Thoracic aorta (tissue), 2 donors: ENCODE data around the gene ADGRB2. TPM values are rescaled to one million over a fixed set of nuclear protein-coding genes. Genes with fewer than 3 reads are reported as not detected.

Experiments
- ATAC-seq: fragments of 150-250 bp; one replicate; pipeline ENCODE4 v1.8.0; 2017; ENCODE audit warnings: low read depth; ENCODE audit not compliant: insufficient number of reproducible peaks, low FRiP score
- DNase-seq: peaks from one replicate; pipeline ENCODE4 v3.0.0-alpha.2; 2020; ENCODE audit warnings: low spot score
- H3K27ac ChIP-seq, 2 donors: fragments of 200-600 bp; sonication (generic); 1 replicate in 1 of 2; 2 replicates in 1 of 2; pipeline ENCODE4 v1.5.1; 2016; ENCODE audit warnings: mild to moderate bottlenecking in 2 of 2, moderate library complexity in 2 of 2
- H3K27me3 ChIP-seq: fragments of 200-600 bp; sonication (generic); replicated peaks from 2 replicates; pipeline ENCODE4 v1.6.0; 2016; ENCODE audit warnings: mild to moderate bottlenecking; ENCODE audit not compliant: insufficient read depth
- H3K36me3 ChIP-seq: fragments of 200-600 bp; sonication (generic); one replicate; pipeline ENCODE4 v1.5.1; 2016
- H3K4me1 ChIP-seq, 2 donors: fragments of 200-600 bp; sonication (generic); 1 replicate in 1 of 2; 2 replicates in 1 of 2; pipeline versions ENCODE4 v1.5.1 to v1.6.0; 2016; ENCODE audit warnings: low read depth in 2 of 2, mild to moderate bottlenecking in 1 of 2; ENCODE audit not compliant: control insufficient read depth in 1 of 2
- H3K4me3 ChIP-seq: fragments of 200-600 bp; sonication (generic); 2 replicates; pipeline ENCODE4 v1.5.1; 2016; ENCODE audit warnings: mild to moderate bottlenecking
- H3K9me3 ChIP-seq: fragments of 200-600 bp; sonication (generic); 2 replicates; pipeline ENCODE4 v1.5.1; 2016
- CTCF ChIP-seq: fragments of 200-600 bp; sonication (generic); IDR thresholded peaks from one replicate; pipeline ENCODE4 v1.5.1; 2019; ENCODE audit warnings: antibody characterized with exemption
- total RNA-seq, 2 donors: library from RNA; depleted of rRNA; stranded (reverse); fragments of >200 nt; gene quantifications; one replicate each; pipeline versions ENCODE4 v1.1.0 to v1.2.3, GENCODE V29; 2016

Gene ADGRB2
- total RNA-seq, 2 donors from 2014 or later: 1.5 TPM

- Histone ChIP-seq H3K27ac (no peak overlapping the region), H3K4me1 (peaks cover 12 to 22% of the 10 kb centered on the region in 2 donors), H3K9me3 (no peaks in the 10 kb centered on the region), H3K36me3 (peaks cover 65% of the 10 kb centered on the region), H3K27me3 (no peaks in the 10 kb centered on the region), H3K4me3 (no peak overlapping the region)
- no peak for ATAC-seq
- TF ChIP-seq CTCF: no peak
- DNase-seq: no peak
These were observed 67.9 kb downstream of the ADGRB2 start for GRCh38 chr1:31696242-31696641.

- TF ChIP-seq CTCF: no peak
- Histone ChIP-seq H3K27me3 (no peaks in the 10 kb centered on the region), H3K4me1 (peaks cover 3 to 13% of the 10 kb centered on the region in 2 donors), H3K4me3 (no peak overlapping the region), H3K36me3 (peaks cover 74% of the 10 kb centered on the region), H3K9me3 (no peaks in the 10 kb centered on the region), H3K27ac (no peak overlapping the region)
- DNase-seq: no peak
- ATAC-seq: no peak
These were observed 68.8 kb downstream of the ADGRB2 start for GRCh38 chr1:31695327-31695726.

GRCh38 chr1:31694964-31695313, 69.2 kb downstream of the ADGRB2 start:
- Histone ChIP-seq H3K27ac (no peak overlapping the region), H3K36me3 (peaks cover 78% of the 10 kb centered on the region)

GRCh38 chr1:31694069-31694963, 69.8 kb downstream of the ADGRB2 start:
- DNase-seq: no peak
- H3K36me3 ChIP-seq: peaks cover 76% of the 10 kb centered on the region
- H3K27me3 ChIP-seq: no peaks in the 10 kb centered on the region
- no peaks in the 10 kb centered on the region for H3K9me3 ChIP-seq
- no peak overlapping the region for H3K4me3 ChIP-seq
- no peak for ATAC-seq
- no peak for TF ChIP-seq CTCF
- peaks cover 0 to 3% of the 10 kb centered on the region in 2 donors for H3K4me1 ChIP-seq
- no peak overlapping the region for H3K27ac ChIP-seq

More at GRCh38 chr1:31694964-31695313, 69.2 kb downstream of the ADGRB2 start:
- H3K27me3 ChIP-seq: no peaks in the 10 kb centered on the region
- no peaks in the 10 kb centered on the region for H3K9me3 ChIP-seq
- H3K4me1 ChIP-seq: peaks cover 0 to 9% of the 10 kb centered on the region in 2 donors
- no peak overlapping the region for H3K4me3 ChIP-seq
- no peak for DNase-seq
- ATAC-seq: no peak
- no peak for TF ChIP-seq CTCF

GRCh38 chr1:31693231-31693630, 70.9 kb downstream of the ADGRB2 start:
- no peak for DNase-seq
- Histone ChIP-seq H3K9me3 (no peaks in the 10 kb centered on the region), H3K27ac (no peak overlapping the region), H3K36me3 (peaks cover 77% of the 10 kb centered on the region), H3K4me1 (no peaks in the 10 kb centered on the region), H3K4me3 (no peak overlapping the region), H3K27me3 (no peaks in the 10 kb centered on the region)
- TF ChIP-seq CTCF: no peak
- ATAC-seq: no peak
